ENCODE results near the gene ATP10D. TPM values are rescaled to one million over a fixed set of nuclear protein-coding genes. Genes with fewer than 3 reads are reported as not detected.

The ATP10D gene
- total RNA-seq, 4 donors from 2014 or later, result 28.6 to 41.0 (median 34.6) TPM

DNA sequence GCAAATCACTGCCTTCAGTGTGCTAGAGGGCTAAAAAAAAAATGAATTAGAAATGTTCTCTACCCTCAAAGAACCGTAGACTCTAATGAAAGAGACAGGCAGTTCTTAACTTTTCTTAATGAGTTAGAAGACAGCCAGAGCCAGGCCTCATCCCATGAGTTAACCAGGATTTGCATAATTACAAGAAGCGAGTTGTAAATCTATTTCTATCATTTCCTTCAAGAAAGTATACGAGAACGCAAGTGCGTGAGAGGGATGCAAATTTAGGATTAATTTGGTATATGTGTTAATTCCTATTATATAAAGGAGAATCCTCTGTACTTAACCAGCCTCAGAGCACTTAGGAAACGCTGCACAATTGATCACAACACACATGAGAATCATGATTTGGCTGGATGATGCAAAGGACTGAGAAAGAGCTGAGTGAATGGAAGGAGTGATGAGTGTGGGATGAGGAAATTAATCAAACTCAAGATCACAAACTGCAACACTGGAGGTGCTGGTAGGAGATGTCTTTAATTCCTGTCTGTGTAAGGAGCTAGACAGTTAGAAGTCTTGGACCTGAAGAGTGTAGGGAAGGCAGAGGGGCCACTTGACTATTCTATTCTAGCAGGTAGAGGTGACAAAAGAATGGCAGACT is 157.2 kb downstream of the ATP10D start:
- Histone ChIP-seq H3K9me3 (no peaks in the 10 kb centered on the region), H3K4me1 (no peaks in the 10 kb centered on the region), H3K4me3 (no peak overlapping the region), H3K36me3 (no peaks in the 10 kb centered on the region), H3K27me3 (no peaks in the 10 kb centered on the region), H3K27ac (no peak overlapping the region)
- DNase-seq (ENCODE audit: low spot score in 2 of 2), result no peak
- TF ChIP-seq POLR2A (IDR thresholded peaks at IDR 0.05) (no peak), POLR2AphosphoS5 (IDR thresholded peaks at IDR 0.05) (no peak), EP300 (IDR thresholded peaks at IDR 0.05) (no peak)
- TF ChIP-seq, protein P1, sequence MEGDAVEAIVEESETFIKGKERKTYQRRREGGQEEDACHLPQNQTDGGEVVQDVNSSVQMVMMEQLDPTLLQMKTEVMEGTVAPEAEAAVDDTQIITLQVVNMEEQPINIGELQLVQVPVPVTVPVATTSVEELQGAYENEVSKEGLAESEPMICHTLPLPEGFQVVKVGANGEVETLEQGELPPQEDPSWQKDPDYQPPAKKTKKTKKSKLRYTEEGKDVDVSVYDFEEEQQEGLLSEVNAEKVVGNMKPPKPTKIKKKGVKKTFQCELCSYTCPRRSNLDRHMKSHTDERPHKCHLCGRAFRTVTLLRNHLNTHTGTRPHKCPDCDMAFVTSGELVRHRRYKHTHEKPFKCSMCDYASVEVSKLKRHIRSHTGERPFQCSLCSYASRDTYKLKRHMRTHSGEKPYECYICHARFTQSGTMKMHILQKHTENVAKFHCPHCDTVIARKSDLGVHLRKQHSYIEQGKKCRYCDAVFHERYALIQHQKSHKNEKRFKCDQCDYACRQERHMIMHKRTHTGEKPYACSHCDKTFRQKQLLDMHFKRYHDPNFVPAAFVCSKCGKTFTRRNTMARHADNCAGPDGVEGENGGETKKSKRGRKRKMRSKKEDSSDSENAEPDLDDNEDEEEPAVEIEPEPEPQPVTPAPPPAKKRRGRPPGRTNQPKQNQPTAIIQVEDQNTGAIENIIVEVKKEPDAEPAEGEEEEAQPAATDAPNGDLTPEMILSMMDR (IDR thresholded peaks at IDR 0.05), result no peak
- 85% methylated on average over 6 of the region's 6 CpGs for WGBS

Other genes starting within 250 kb of the ATP10D start
- 10 to 100 TPM; 10.1 to 18.5 (median 11.0) TPM for gene COMMD8, start 21.6 kb upstream of the ATP10D start, total RNA-seq